HEK293T (cell line): ENCODE data around the gene DYNLT2B.

Source experiments
- BHLHE40 ChIP-seq: fragments of 450-650 bp; IDR thresholded peaks from 2 replicates; pipeline ENCODE4 v1.6.1; 2016; ENCODE audit warnings: mild to moderate bottlenecking, moderate library complexity, borderline replicate concordance
- CTBP1 ChIP-seq: fragments of 450-650 bp; IDR thresholded peaks from 2 replicates; pipeline ENCODE4 v1.6.1; 2016; ENCODE audit warnings: borderline replicate concordance
- ELF4 ChIP-seq: fragments of 450-650 bp; IDR thresholded peaks from 2 replicates; pipeline ENCODE4 v1.6.1; 2017; ENCODE audit warnings: antibody characterized with exemption
- FOXA1 ChIP-seq: fragments of 450-650 bp; IDR thresholded peaks from 2 replicates; pipeline ENCODE4 v1.6.1; 2016; ENCODE audit warnings: mild to moderate bottlenecking
- FOXK2 ChIP-seq: fragments of 450-650 bp; IDR thresholded peaks from 2 replicates; pipeline ENCODE4 v1.6.1; 2016; ENCODE audit warnings: mild to moderate bottlenecking
- HDGF ChIP-seq: fragments of 450-650 bp; IDR thresholded peaks from 2 replicates; pipeline ENCODE4 v1.6.1; 2017; ENCODE audit warnings: antibody characterized with exemption, borderline replicate concordance
- LEF1 ChIP-seq: fragments of 450-650 bp; IDR thresholded peaks from 2 replicates; pipeline ENCODE4 v1.6.1; 2017; ENCODE audit warnings: mild to moderate bottlenecking, borderline replicate concordance
- TARDBP ChIP-seq: fragments of 450-650 bp; IDR thresholded peaks from 2 replicates; pipeline ENCODE4 v1.6.1; 2016
- TF ChIP-seq, protein P1 (sequence below): fragments of 450-650 bp; IDR thresholded peaks from 2 replicates; pipeline ENCODE4 v1.6.1; 2016

DNA sequence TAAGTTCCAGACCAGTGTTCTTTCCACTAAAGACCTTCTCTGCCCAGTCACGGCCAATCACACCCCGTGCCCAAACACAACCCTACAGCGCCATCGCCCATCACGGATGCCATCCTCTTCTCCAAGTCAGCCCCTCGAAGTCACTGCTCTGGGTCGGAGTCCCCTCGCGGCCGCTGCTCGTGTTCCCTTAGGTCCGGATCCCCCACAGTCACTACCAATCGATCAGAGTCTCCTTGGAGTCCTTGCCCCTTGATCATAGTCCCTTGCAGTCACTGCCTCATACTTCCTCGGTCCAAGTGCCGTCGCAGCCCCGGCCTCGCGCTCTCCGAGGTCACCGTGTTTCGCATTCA, 31.0 kb downstream of the DYNLT2B start:
- TF ChIP-seq ELF4 (no peak), FOXA1 (no peak), TARDBP (no peak), LEF1 (no peak), CTBP1 (no peak), FOXK2 (no peak), HDGF (no peak), BHLHE40 (no peak)
- TF ChIP-seq, protein P1, sequence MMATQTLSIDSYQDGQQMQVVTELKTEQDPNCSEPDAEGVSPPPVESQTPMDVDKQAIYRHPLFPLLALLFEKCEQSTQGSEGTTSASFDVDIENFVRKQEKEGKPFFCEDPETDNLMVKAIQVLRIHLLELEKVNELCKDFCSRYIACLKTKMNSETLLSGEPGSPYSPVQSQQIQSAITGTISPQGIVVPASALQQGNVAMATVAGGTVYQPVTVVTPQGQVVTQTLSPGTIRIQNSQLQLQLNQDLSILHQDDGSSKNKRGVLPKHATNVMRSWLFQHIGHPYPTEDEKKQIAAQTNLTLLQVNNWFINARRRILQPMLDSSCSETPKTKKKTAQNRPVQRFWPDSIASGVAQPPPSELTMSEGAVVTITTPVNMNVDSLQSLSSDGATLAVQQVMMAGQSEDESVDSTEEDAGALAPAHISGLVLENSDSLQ, result no peak
